Testis (tissue), 2 donors: ENCODE data around the gene MAN1C1.

Source experiments
- POLR2A ChIP-seq: fragments of 450-650 bp; IDR thresholded peaks from one replicate; pipeline ENCODE4 v1.6.1; 2017; ENCODE audit warnings: antibody characterized with exemption, mild to moderate bottlenecking, moderate library complexity
- TF ChIP-seq, protein P1 (sequence below), 3 experiments: fragments of 450-650 bp in 2 of 3; fragments of 200-600 bp in 1 of 3; sonication (generic) in 1 of 3; IDR thresholded peaks; one replicate each; pipeline ENCODE4 v1.5.1; 2016 to 2019; ENCODE audit warnings: antibody characterized with exemption in 3 of 3, mild to moderate bottlenecking in 2 of 3, moderate library complexity in 1 of 3

DNA sequence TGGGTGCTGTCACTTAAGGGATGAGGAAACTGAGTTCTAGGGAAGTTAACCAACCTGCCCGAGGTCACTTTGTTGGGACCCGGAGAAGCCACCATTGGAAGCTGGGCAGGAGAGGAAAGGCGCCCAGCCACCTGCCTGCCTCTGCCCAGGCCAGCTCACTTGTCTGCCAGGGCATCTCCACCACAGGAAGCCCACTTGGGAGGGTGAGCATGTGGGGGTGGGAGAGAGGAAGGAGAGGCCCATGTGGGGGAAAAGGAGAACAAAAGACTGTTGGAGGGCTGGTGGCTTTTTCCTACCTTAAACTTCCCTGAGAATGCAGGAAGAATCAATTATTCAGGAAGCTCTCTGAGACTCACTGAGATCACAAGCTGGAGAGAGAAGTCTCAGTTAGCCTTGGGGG, 139.6 kb downstream of the MAN1C1 start:
- TF ChIP-seq, protein P1, sequence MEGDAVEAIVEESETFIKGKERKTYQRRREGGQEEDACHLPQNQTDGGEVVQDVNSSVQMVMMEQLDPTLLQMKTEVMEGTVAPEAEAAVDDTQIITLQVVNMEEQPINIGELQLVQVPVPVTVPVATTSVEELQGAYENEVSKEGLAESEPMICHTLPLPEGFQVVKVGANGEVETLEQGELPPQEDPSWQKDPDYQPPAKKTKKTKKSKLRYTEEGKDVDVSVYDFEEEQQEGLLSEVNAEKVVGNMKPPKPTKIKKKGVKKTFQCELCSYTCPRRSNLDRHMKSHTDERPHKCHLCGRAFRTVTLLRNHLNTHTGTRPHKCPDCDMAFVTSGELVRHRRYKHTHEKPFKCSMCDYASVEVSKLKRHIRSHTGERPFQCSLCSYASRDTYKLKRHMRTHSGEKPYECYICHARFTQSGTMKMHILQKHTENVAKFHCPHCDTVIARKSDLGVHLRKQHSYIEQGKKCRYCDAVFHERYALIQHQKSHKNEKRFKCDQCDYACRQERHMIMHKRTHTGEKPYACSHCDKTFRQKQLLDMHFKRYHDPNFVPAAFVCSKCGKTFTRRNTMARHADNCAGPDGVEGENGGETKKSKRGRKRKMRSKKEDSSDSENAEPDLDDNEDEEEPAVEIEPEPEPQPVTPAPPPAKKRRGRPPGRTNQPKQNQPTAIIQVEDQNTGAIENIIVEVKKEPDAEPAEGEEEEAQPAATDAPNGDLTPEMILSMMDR (IDR thresholded peaks at IDR 0.05) = no peak
- no peak for TF ChIP-seq POLR2A
